ENCODE results near the gene RBMS1. TPM values are rescaled to one million over a fixed set of nuclear protein-coding genes. Genes with fewer than 3 reads are reported as not detected.

The RBMS1 gene
- total and polyA plus RNA-seq, 7 donors, result 4.4 to 91.8 (median 69.2) TPM

- Histone ChIP-seq H3K36me3 (no peaks in the 10 kb centered on the region), H3K4me3 (no peak overlapping the region), H3K27ac (peak overlapping the region; percentile 61 to 80 (median 72)), H3K9me3 (no peaks in the 10 kb centered on the region), H3K4me1 (peaks cover 0 to 74% (median 61%) of the 10 kb centered on the region in 4 donors), H3K27me3 (no peaks in the 10 kb centered on the region)
- DNase-seq, result no peak
- 80 to 88% methylated on average over 7 of the region's 7 CpGs for WGBS, 2 donors
- intact Hi-C loops (cut with DNase I), result no loop called here
- TF ChIP-seq EP300 (IDR thresholded peaks at IDR 0.05) (no peak), POLR2A (IDR thresholded peaks at IDR 0.05) (no peak), CTCF (IDR thresholded peaks at IDR 0.05) (no peak), POLR2AphosphoS5 (IDR thresholded peaks at IDR 0.05) (no peak)
Measured at GRCh38 chr2:160474891-160475787, 18.5 kb downstream of the RBMS1 start.

- Histone ChIP-seq H3K4me3 (no peak overlapping the region), H3K4me1 (peaks cover 0 to 82% (median 67%) of the 10 kb centered on the region in 4 donors), H3K36me3 (no peaks in the 10 kb centered on the region), H3K27me3 (no peaks in the 10 kb centered on the region), H3K27ac (peak overlapping the region; percentile 61 to 80 (median 72)), H3K9me3 (no peaks in the 10 kb centered on the region)
- TF ChIP-seq CTCF (IDR thresholded peaks at IDR 0.05) (no peak), POLR2A (IDR thresholded peaks at IDR 0.05) (no peak), EP300 (IDR thresholded peaks at IDR 0.05) (no peak), POLR2AphosphoS5 (IDR thresholded peaks at IDR 0.05) (no peak)
- no peak for DNase-seq
- intact Hi-C loops (cut with DNase I), result no loop called here
- 69 to 71% methylated on average over 6 of the region's 6 CpGs for WGBS, 2 donors
Measured at GRCh38 chr2:160474319-160474645, 19.3 kb downstream of the RBMS1 start.

- intact Hi-C loops (cut with DNase I), result no loop called here
- H3K27me3 ChIP-seq, result no peaks in the 10 kb centered on the region
- peaks cover 0 to 82% (median 69%) of the 10 kb centered on the region in 4 donors for H3K4me1 ChIP-seq
- peak overlapping the region; percentile 61 to 80 (median 72) for H3K27ac ChIP-seq
- 42 to 56% methylated on average over 2 of the region's 2 CpGs for WGBS, 2 donors
- no peaks in the 10 kb centered on the region for H3K36me3 ChIP-seq
- no peak overlapping the region for H3K4me3 ChIP-seq
- TF ChIP-seq CTCF (IDR thresholded peaks at IDR 0.05) (no peak), EP300 (IDR thresholded peaks at IDR 0.05) (no peak), POLR2AphosphoS5 (IDR thresholded peaks at IDR 0.05) (no peak), POLR2A (IDR thresholded peaks at IDR 0.05) (no peak)
- no peaks in the 10 kb centered on the region for H3K9me3 ChIP-seq
- DNase-seq, result no peak
Measured at GRCh38 chr2:160473468-160474318, 19.9 kb downstream of the RBMS1 start.

GRCh38 chr2:160472839-160473251 is 20.8 kb downstream of the RBMS1 start:
- Histone ChIP-seq H3K9me3 (no peaks in the 10 kb centered on the region), H3K4me3 (no peak overlapping the region), H3K27ac (peak overlapping the region; percentile 61 to 80 (median 72)), H3K4me1 (peaks cover 0 to 77% (median 70%) of the 10 kb centered on the region in 4 donors), H3K27me3 (no peaks in the 10 kb centered on the region), H3K36me3 (no peaks in the 10 kb centered on the region)
- DNase-seq, result no peak
- intact Hi-C loops (cut with DNase I), result no loop called here
- TF ChIP-seq EP300 (IDR thresholded peaks at IDR 0.05) (no peak), POLR2AphosphoS5 (IDR thresholded peaks at IDR 0.05) (peak in 1 of 4 donors; percentile 53)
- WGBS, 2 donors, result 12 to 45% methylated on average over 4 of the region's 4 CpGs

- H3K4me1 ChIP-seq, result peaks cover 0 to 86% (median 69%) of the 10 kb centered on the region in 4 donors
Measured at GRCh38 chr2:160471950-160472349, 21.7 kb downstream of the RBMS1 start.

More at GRCh38 chr2:160471950-160472349, 21.7 kb downstream of the RBMS1 start:
- H3K9me3 ChIP-seq, result no peaks in the 10 kb centered on the region
- TF ChIP-seq POLR2AphosphoS5 (IDR thresholded peaks at IDR 0.05) (peak in 1 of 4 donors; percentile 4), POLR2A (IDR thresholded peaks at IDR 0.05) (no peak), EP300 (IDR thresholded peaks at IDR 0.05) (peak in 1 of 4 donors; percentile 7), CTCF (IDR thresholded peaks at IDR 0.05) (no peak)
- H3K27ac ChIP-seq, result peak overlapping the region; percentile 61 to 80 (median 72)
- no peak overlapping the region for H3K4me3 ChIP-seq
- H3K36me3 ChIP-seq, result no peaks in the 10 kb centered on the region
- 67 to 76% methylated on average over 3 of the region's 3 CpGs for WGBS, 2 donors
- DNase-seq, result no peak
- H3K27me3 ChIP-seq, result no peaks in the 10 kb centered on the region
- intact Hi-C loops (cut with DNase I), result no loop called here

All from sigmoid colon (tissue), 7 donors.